GM21529 (cell line): ENCODE measurements around the gene FHIT.

ENCODE experiments used
- ATAC-seq: cut with Tn5 transposase; IDR thresholded peaks from one replicate; pipeline ENCODE4 v1.9.1; 2021; ENCODE audit not compliant: unreplicated experiment

The FHIT gene

GRCh38 chr3:61251174-61251972 is at the start of gene FHIT:
TSS of gene FHIT (minus strand) at chr3:61251452.
- peak; percentile 90 for ATAC-seq

- ATAC-seq = no peak
These were observed 49.5 kb upstream of the FHIT start for GRCh38 chr3:61300786-61301185.

- no peak for ATAC-seq
These were observed 48.7 kb upstream of the FHIT start for GRCh38 chr3:61300006-61300380.

GRCh38 chr3:61299343-61300005 is 48.2 kb upstream of the FHIT start:
- ATAC-seq = no peak

GRCh38 chr3:61297821-61298220 is 46.6 kb upstream of the FHIT start:
- ATAC-seq = no peak

- no peak for ATAC-seq
These were observed 37.2 kb upstream of the FHIT start for GRCh38 chr3:61288446-61288845.

- no peak for ATAC-seq
These were observed 32.6 kb upstream of the FHIT start for GRCh38 chr3:61283876-61284275.

GRCh38 chr3:61278713-61279112 is 27.5 kb upstream of the FHIT start:
- no peak for ATAC-seq

- ATAC-seq = no peak
These were observed 26.2 kb upstream of the FHIT start for GRCh38 chr3:61277411-61277810.

- no peak for ATAC-seq
These were observed 18.2 kb upstream of the FHIT start for GRCh38 chr3:61269435-61269834.

GRCh38 chr3:61268644-61269043 is 17.4 kb upstream of the FHIT start:
- no peak for ATAC-seq

- ATAC-seq = no peak
These were observed 13.0 kb upstream of the FHIT start for GRCh38 chr3:61264281-61264680.

GRCh38 chr3:61257148-61257547 is 5.9 kb upstream of the FHIT start:
- no peak for ATAC-seq

- ATAC-seq = no peak
These were observed 2.5 kb upstream of the FHIT start for GRCh38 chr3:61253756-61254155.

- ATAC-seq = no peak
These were observed 1.6 kb upstream of the FHIT start for GRCh38 chr3:61252836-61253235.

- no peak for ATAC-seq
These were observed 473 bp downstream of the FHIT start for GRCh38 chr3:61250784-61251173.

GRCh38 chr3:61248496-61248895 is 2.8 kb downstream of the FHIT start:
- ATAC-seq = no peak

GRCh38 chr3:61247191-61247590 is 4.1 kb downstream of the FHIT start:
- ATAC-seq = no peak

GRCh38 chr3:61239871-61240270 is 11.4 kb downstream of the FHIT start:
- ATAC-seq = no peak

- ATAC-seq = peak; percentile 28
These were observed 13.4 kb downstream of the FHIT start for GRCh38 chr3:61237858-61238257.

GRCh38 chr3:61236556-61236955 is 14.7 kb downstream of the FHIT start:
- ATAC-seq = peak; percentile 92

- no peak for ATAC-seq
These were observed 17.5 kb downstream of the FHIT start for GRCh38 chr3:61233746-61234145.

- ATAC-seq = no peak
These were observed 19.6 kb downstream of the FHIT start for GRCh38 chr3:61231693-61232092.
